IMR-90 (cell line): ENCODE results near the gene C1orf105. TPM values are rescaled to one million over a fixed set of nuclear protein-coding genes. Genes with fewer than 3 reads are reported as not detected.

Experiments
- ATAC-seq: fragments of 200-7000 bp; cut with Tn5 transposase; 2 replicates; pipeline ENCODE4 v1.9.1; 2020; ENCODE audit warnings: low read depth, mild to moderate bottlenecking, moderate library complexity
- BruUV-seq: library from RNA; stranded (reverse); fragments of 400-500 nt; replicated peaks from 2 replicates; lab custom pipeline; 2021; lab: Mats Ljungman, UMichigan
- CTCF ChIA-PET: fragments of 300-600 bp; formaldehyde crosslinking; extraction: SDS; loops from one replicate; lab custom pipeline; 2021; ENCODE audit warnings: antibody characterized with exemption; lab: Yijun Ruan, JAX
- POLR2A ChIA-PET: fragments of 300-600 bp; sonication (Branson Sonifier 250); formaldehyde crosslinking; loops from one replicate; lab custom pipeline; 2022; ENCODE audit warnings: antibody characterized with exemption; ENCODE audit not compliant: unreplicated experiment; lab: Charles Lee
- DNase-seq: peaks from one replicate; pipeline ENCODE4 v3.0.0; 2013
- H2AFZ ChIP-seq: replicated peaks from 2 replicates; pipeline ENCODE3; 2013; ENCODE audit warnings: low read length, mild to moderate bottlenecking; ENCODE audit not compliant: poor library complexity
- H2AK5ac ChIP-seq: 2 replicates; pipeline ENCODE4 v1.6.1; 2013; ENCODE audit warnings: low read depth, low read length, inconsistent platforms
- H2AK9ac ChIP-seq: replicated peaks from 2 replicates; pipeline ENCODE3; 2013; ENCODE audit warnings: mild to moderate bottlenecking, low read depth, low read length, moderate library complexity; ENCODE audit not compliant: poor library complexity
- H2BK120ac ChIP-seq: 2 replicates; pipeline ENCODE4 v1.6.1; 2013; ENCODE audit warnings: low read depth, low read length, inconsistent platforms
- H2BK15ac ChIP-seq: 3 replicates; pipeline ENCODE4 v1.6.1; 2013; ENCODE audit warnings: low read depth, low read length, inconsistent platforms
- H2BK20ac ChIP-seq: 2 replicates; pipeline ENCODE4 v1.6.1; 2013; ENCODE audit warnings: low read depth, mild to moderate bottlenecking, inconsistent platforms, low read length, moderate library complexity
- H2BK5ac ChIP-seq: 2 replicates; pipeline ENCODE4 v1.6.1; 2013; ENCODE audit warnings: mild to moderate bottlenecking, low read depth, low read length, inconsistent platforms; ENCODE audit not compliant: poor library complexity, severe bottlenecking
- H3K14ac ChIP-seq: replicated peaks from 2 replicates; pipeline ENCODE4 v1.6.1; 2013; ENCODE audit warnings: low read depth, low read length, inconsistent platforms
- H3K18ac ChIP-seq: 2 replicates; pipeline ENCODE4 v1.6.1; 2013; ENCODE audit warnings: low read depth, low read length, control low read depth
- H3K23ac ChIP-seq: 2 replicates; pipeline ENCODE4 v1.6.1; 2013; ENCODE audit warnings: low read depth, low read length, inconsistent platforms
- H3K27ac ChIP-seq: 2 replicates; pipeline ENCODE4 v1.5.1; 2013; ENCODE audit warnings: mild to moderate bottlenecking, control low read depth, low read length; ENCODE audit not compliant: insufficient read depth
- H3K27me3 ChIP-seq: 2 replicates; pipeline ENCODE4 v1.6.1; 2013; ENCODE audit warnings: low read length; ENCODE audit not compliant: control insufficient read depth, insufficient read depth
- H3K36me3 ChIP-seq: 2 replicates; pipeline ENCODE4 v1.6.1; 2013; ENCODE audit warnings: low read length, mixed read lengths; ENCODE audit not compliant: control insufficient read depth, insufficient read depth
- H3K4ac ChIP-seq: 2 replicates; pipeline ENCODE4 v1.6.1; 2013; ENCODE audit warnings: low read depth, low read length, inconsistent platforms
- H3K4me1 ChIP-seq: 2 replicates; pipeline ENCODE4 v1.6.1; 2013; ENCODE audit warnings: low read length, mixed read lengths; ENCODE audit not compliant: control insufficient read depth, insufficient read depth
- H3K4me2 ChIP-seq: 2 replicates; pipeline ENCODE4 v1.6.1; 2013; ENCODE audit warnings: low read depth, mild to moderate bottlenecking, control low read depth, low read length, moderate library complexity
- H3K4me3 ChIP-seq: 2 replicates; pipeline ENCODE4 v1.5.1; 2013; ENCODE audit warnings: low read depth, mild to moderate bottlenecking, control low read depth, low read length, moderate library complexity; ENCODE audit not compliant: insufficient read depth
- H3K56ac ChIP-seq: 2 replicates; pipeline ENCODE4 v1.6.1; 2013; ENCODE audit warnings: low read length, inconsistent platforms; ENCODE audit not compliant: insufficient read depth; ENCODE audit errors: extremely low read depth
- H3K79me1 ChIP-seq, 2 experiments: 2 replicates each; pipeline ENCODE4 v1.6.1; 2013; ENCODE audit warnings: low read length in 2 of 2, inconsistent platforms in 1 of 2, low read depth in 1 of 2
- H3K9ac ChIP-seq: 2 replicates; pipeline ENCODE4 v1.6.1; 2013; ENCODE audit warnings: low read depth, low read length, control low read depth
- H3K9me1 ChIP-seq: 2 replicates; pipeline ENCODE4 v1.6.1; 2013; ENCODE audit warnings: low read length, inconsistent platforms; ENCODE audit not compliant: insufficient read depth
- H3K9me3 ChIP-seq: 2 replicates; pipeline ENCODE4 v1.6.1; 2013; ENCODE audit warnings: low read length; ENCODE audit not compliant: control insufficient read depth, insufficient read depth
- H4K20me1 ChIP-seq: 2 replicates; pipeline ENCODE4 v1.6.1; 2013; ENCODE audit warnings: low read length, inconsistent platforms; ENCODE audit not compliant: insufficient read depth
- H4K5ac ChIP-seq: 2 replicates; pipeline ENCODE4 v1.6.1; 2013; ENCODE audit warnings: mild to moderate bottlenecking, low read depth, low read length, control low read depth
- H4K8ac ChIP-seq, 2 experiments: 2 replicates each; pipeline ENCODE4 v1.6.1; 2013; ENCODE audit warnings: low read depth in 2 of 2, low read length in 2 of 2, control low read depth in 1 of 2, inconsistent platforms in 1 of 2
- H4K91ac ChIP-seq: 2 replicates; pipeline ENCODE4 v1.6.1; 2013; ENCODE audit warnings: low read depth, low read length, inconsistent platforms; ENCODE audit not compliant: insufficient read depth
- BHLHE40 ChIP-seq: fragments of 150-350 bp; IDR thresholded peaks from 2 replicates; pipeline ENCODE4 v1.6.1; 2016; ENCODE audit warnings: mild to moderate bottlenecking, low read depth, low read length
- CEBPB ChIP-seq: IDR thresholded peaks from 2 replicates; pipeline ENCODE4 v1.6.1; 2012; ENCODE audit warnings: low read depth, low read length, improper control_type of control experiment
- CHD1 ChIP-seq: IDR thresholded peaks from 2 replicates; pipeline ENCODE4 v1.6.1; 2012; ENCODE audit warnings: low read depth, low read length, improper control_type of control experiment
- FOS ChIP-seq: fragments of 150-350 bp; IDR thresholded peaks from 2 replicates; pipeline ENCODE4 v1.6.1; 2016; ENCODE audit warnings: low read depth, low read length
- MAFK ChIP-seq: IDR thresholded peaks from 2 replicates; pipeline ENCODE4 v1.6.1; 2012; ENCODE audit warnings: low read depth, low read length, improper control_type of control experiment
- MAZ ChIP-seq: IDR thresholded peaks from 2 replicates; pipeline ENCODE4 v1.6.1; 2012; ENCODE audit warnings: low read depth, mild to moderate bottlenecking, low read length, improper control_type of control experiment, moderate library complexity, borderline replicate concordance
- NFE2L2 ChIP-seq: fragments of 150-350 bp; IDR thresholded peaks from 2 replicates; pipeline ENCODE4 v1.6.1; 2016; ENCODE audit warnings: low read depth, mild to moderate bottlenecking, low read length
- POLR2A ChIP-seq: IDR thresholded peaks from 2 replicates; pipeline ENCODE4 v1.6.1; 2012; ENCODE audit warnings: mild to moderate bottlenecking, low read depth, low read length
- RAD21 ChIP-seq: IDR thresholded peaks from 2 replicates; pipeline ENCODE4 v1.6.1; 2012; ENCODE audit warnings: low read length, improper control_type of control experiment
- RCOR1 ChIP-seq: IDR thresholded peaks from 2 replicates; pipeline ENCODE4 v1.6.1; 2012; ENCODE audit warnings: mild to moderate bottlenecking, low read length, improper control_type of control experiment; ENCODE audit not compliant: insufficient replicate concordance
- RFX5 ChIP-seq: IDR thresholded peaks from 2 replicates; pipeline ENCODE4 v1.8.0; 2012; ENCODE audit warnings: low read depth, mild to moderate bottlenecking, low read length, moderate library complexity
- SMC3 ChIP-seq: fragments of 150-350 bp; IDR thresholded peaks from 2 replicates; pipeline ENCODE4 v1.6.1; 2016; ENCODE audit warnings: low read depth, mild to moderate bottlenecking, antibody characterized with exemption, low read length, moderate library complexity
- WGBS, 2 experiments: methylation state at CpG; one replicate each; pipeline versions ENCODE4 v1.1.5 to v1.1.7; 2013; ENCODE audit warnings: missing lambda C conversion rate in 2 of 2; ENCODE audit not compliant: insufficient read length in 1 of 2; ENCODE audit errors: extremely low coverage in 2 of 2; 5-methylcytosine and 5-hydroxymethylcytosine counted together
- dilution Hi-C: fragments of 300-500 bp; cut with HindIII; formaldehyde crosslinking; loops from one replicate; pipeline ENCODE4 v1.14.3; 2018; ENCODE audit warnings: low sequenced_read_pairs; ENCODE audit not compliant: unreplicated experiment
- in situ Hi-C: fragments of 300-500 bp; cut with MboI; formaldehyde crosslinking; loops from 3 replicates; pipeline ENCODE4 v1.14.3; 2019; ENCODE audit warnings: low sequenced_read_pairs, inconsistent platforms, mixed read lengths
- intact Hi-C: fragments of 100-400 bp; cut with micrococcal nuclease; formaldehyde crosslinking; loops from 2 replicates; pipeline ENCODE4 v1.10.0; 2022
- polyA plus RNA-seq, 3 experiments: library from polyadenylated mRNA; depleted of rRNA; stranded (reverse); fragments of >200 nt; gene quantifications; 2 replicates each; pipeline ENCODE4 v1.2.3, GENCODE V29; 2012; ENCODE audit warnings: low replicate concordance in 1 of 3
- total RNA-seq: library from RNA; depleted of rRNA; stranded (reverse); fragments of >200 nt; gene quantifications from 2 replicates; pipeline ENCODE4 v1.2.3, GENCODE V29; 2012
- TF ChIP-seq, protein P1 (sequence below): fragments of 150-350 bp; IDR thresholded peaks from 2 replicates; pipeline ENCODE4 v1.6.1; 2016; ENCODE audit warnings: low read depth, mild to moderate bottlenecking, low read length, moderate library complexity, borderline replicate concordance
- TF ChIP-seq, protein P2 (sequence below): fragments of 150-350 bp; IDR thresholded peaks from 2 replicates; pipeline ENCODE4 v1.6.1; 2017; ENCODE audit warnings: mild to moderate bottlenecking, antibody characterized with exemption, low read length, low read depth

C1orf105 gene
- total and polyA plus RNA-seq, 2 of the 4 experiments (the other 2 are of a cell fraction): not detected

DNA sequence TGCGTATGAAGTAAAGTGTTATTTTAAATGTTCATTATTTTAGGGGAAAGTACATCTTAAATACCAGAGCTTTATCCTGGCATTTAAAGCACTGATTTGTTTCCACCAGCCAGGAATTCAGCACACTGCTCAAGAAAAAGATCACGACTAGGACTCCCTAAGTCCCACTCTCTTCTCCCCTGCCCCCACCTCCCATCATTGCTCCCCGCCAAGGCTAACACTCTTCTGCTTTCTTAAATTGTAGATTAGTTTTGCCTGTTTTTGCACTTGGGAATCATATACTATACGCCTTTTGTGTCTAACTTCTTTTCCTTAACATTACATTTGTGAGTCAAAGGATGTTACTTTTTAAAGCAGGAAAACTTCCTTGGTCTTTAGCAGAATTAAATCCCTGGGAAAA lies 37.5 kb upstream of the C1orf105 start:
- peak overlapping the region; percentile 45; the same call in 1 of the 3 replicates for H2BK15ac ChIP-seq
- peak overlapping the region; percentile 61 for H2BK120ac ChIP-seq
- ChIA-PET POLR2A (no interaction called here), CTCF (interaction anchor here (1.5 kb wide), 1 partner anchor 9 kb away, joined by 3 read pairs; no protein-coding TSS in a partner anchor)
- ATAC-seq: no peak
- H4K20me1 ChIP-seq: no peaks in the 10 kb centered on the region
- H3K4me3 ChIP-seq: no peak overlapping the region
- peaks cover 4% of the 10 kb centered on the region; the same call in 1 of the 2 replicates for H3K9me1 ChIP-seq
- no peak overlapping the region for H3K23ac ChIP-seq
- peak overlapping the region; percentile 27 for H2BK20ac ChIP-seq
- H4K91ac ChIP-seq: 0 out of 2 replicates have a peak overlapping the region, but pooled peaks have one; percentile 34
- no peak for DNase-seq
- no peak overlapping the region for H2AK9ac ChIP-seq
- TF ChIP-seq MAFK (no peak), MAZ (no peak), RAD21 (no peak), FOS (no peak), RCOR1 (no peak), BHLHE40 (no peak), NFE2L2 (no peak), POLR2A (no peak), RFX5 (no peak), CHD1 (no peak), SMC3 (no peak), CEBPB (no peak)
- TF ChIP-seq, protein P1, sequence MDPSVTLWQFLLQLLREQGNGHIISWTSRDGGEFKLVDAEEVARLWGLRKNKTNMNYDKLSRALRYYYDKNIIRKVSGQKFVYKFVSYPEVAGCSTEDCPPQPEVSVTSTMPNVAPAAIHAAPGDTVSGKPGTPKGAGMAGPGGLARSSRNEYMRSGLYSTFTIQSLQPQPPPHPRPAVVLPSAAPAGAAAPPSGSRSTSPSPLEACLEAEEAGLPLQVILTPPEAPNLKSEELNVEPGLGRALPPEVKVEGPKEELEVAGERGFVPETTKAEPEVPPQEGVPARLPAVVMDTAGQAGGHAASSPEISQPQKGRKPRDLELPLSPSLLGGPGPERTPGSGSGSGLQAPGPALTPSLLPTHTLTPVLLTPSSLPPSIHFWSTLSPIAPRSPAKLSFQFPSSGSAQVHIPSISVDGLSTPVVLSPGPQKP: no peak
- TF ChIP-seq, protein P2, sequence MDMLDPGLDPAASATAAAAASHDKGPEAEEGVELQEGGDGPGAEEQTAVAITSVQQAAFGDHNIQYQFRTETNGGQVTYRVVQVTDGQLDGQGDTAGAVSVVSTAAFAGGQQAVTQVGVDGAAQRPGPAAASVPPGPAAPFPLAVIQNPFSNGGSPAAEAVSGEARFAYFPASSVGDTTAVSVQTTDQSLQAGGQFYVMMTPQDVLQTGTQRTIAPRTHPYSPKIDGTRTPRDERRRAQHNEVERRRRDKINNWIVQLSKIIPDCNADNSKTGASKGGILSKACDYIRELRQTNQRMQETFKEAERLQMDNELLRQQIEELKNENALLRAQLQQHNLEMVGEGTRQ: no peak
- peak overlapping the region; percentile 74 for H3K18ac ChIP-seq
- peak overlapping the region; percentile 62 for H2BK5ac ChIP-seq
- no peaks in the 10 kb centered on the region for H3K9me3 ChIP-seq
- dilution Hi-C loops (no loop called here), in situ Hi-C loops (no loop called here), intact Hi-C loops (no loop called here)
- no TSS peak for BruUV-seq
- WGBS, 2 experiments: no CpG with 5 or more reads among the region's 4 CpGs
- H3K27me3 ChIP-seq: no peaks in the 10 kb centered on the region
- H3K27ac ChIP-seq: peak overlapping the region; percentile 76; the same call in 1 of the 2 replicates
- 0 out of 2 replicates have a peak overlapping the region, but pooled peaks have one; percentile 55 for H3K56ac ChIP-seq
- peak overlapping the region in 1 of 2 experiments; percentile 48; a peak in 2 of 4 replicates for H4K8ac ChIP-seq
- H3K4ac ChIP-seq: peak overlapping the region; percentile 42
- no peak overlapping the region for H2AK5ac ChIP-seq
- no peak overlapping the region for H2AFZ ChIP-seq
- H3K9ac ChIP-seq: no peak overlapping the region
- H3K4me1 ChIP-seq: peaks cover 12% of the 10 kb centered on the region
- no peaks in the 10 kb centered on the region for H3K36me3 ChIP-seq
- H3K79me1 ChIP-seq: no peaks in the 10 kb centered on the region
- 0 out of 2 replicates have a peak overlapping the region, but pooled peaks have one; percentile 65 for H3K14ac ChIP-seq
- H4K5ac ChIP-seq: peak overlapping the region; percentile 73
- peak overlapping the region; percentile 43; the same call in 1 of the 2 replicates for H3K4me2 ChIP-seq
